NT2/D1 (cell line): ENCODE data around the gene FAAH.
"Not testable (repeated sequence)": the region's sequence is repeated elsewhere in the genome, so short reads cannot be mapped to it uniquely, and the experiment has no call there.

Experiments
- DNase-seq: peaks from one replicate; pipeline ENCODE4 v3.0.0-alpha.2; 2011; ENCODE audit warnings: low read depth, low spot score
- H3K27me3 ChIP-seq: 2 replicates; pipeline ENCODE4 v1.6.0; 2011; ENCODE audit warnings: mild to moderate bottlenecking; ENCODE audit not compliant: insufficient read length, insufficient read depth
- H3K36me3 ChIP-seq: 2 replicates; pipeline ENCODE4 v1.6.1; 2011; ENCODE audit warnings: mild to moderate bottlenecking, low read length, mixed read lengths; ENCODE audit not compliant: insufficient read depth, insufficient read length
- H3K4me1 ChIP-seq: 2 replicates; pipeline ENCODE4 v1.5.1; 2011; ENCODE audit not compliant: insufficient read depth, insufficient read length
- H3K4me3 ChIP-seq: 2 replicates; pipeline ENCODE4 v1.5.1; 2011; ENCODE audit warnings: low read depth; ENCODE audit not compliant: insufficient read length
- H3K9ac ChIP-seq: 2 replicates; pipeline ENCODE4 v1.6.0; 2011; ENCODE audit warnings: low read depth; ENCODE audit not compliant: insufficient read length
- H3K9me3 ChIP-seq: 2 replicates; pipeline ENCODE4 v1.5.1; 2011; ENCODE audit warnings: mild to moderate bottlenecking, low read length; ENCODE audit not compliant: insufficient read depth
- SUZ12 ChIP-seq: IDR thresholded peaks from 2 replicates; pipeline ENCODE4 v1.6.1; 2011; ENCODE audit not compliant: insufficient read length, insufficient read depth; ENCODE audit errors: extremely low read depth
- YY1 ChIP-seq: IDR thresholded peaks from 2 replicates; pipeline ENCODE4 v1.6.1; 2011; ENCODE audit not compliant: insufficient read length, insufficient read depth
- ZNF274 ChIP-seq: IDR thresholded peaks from 2 replicates; pipeline ENCODE4 v1.6.1; 2011; ENCODE audit warnings: mild to moderate bottlenecking, low read depth, low read length

Gene FAAH

GRCh38 chr1:46394108-46394871 lies at the start of gene FAAH:
FAAH (plus strand) TSS chr1:46394317; CDS start chr1:46394349, 32 bp downstream.
- TF ChIP-seq YY1 (no peak), ZNF274 (no peak), SUZ12 (no peak)
- peak within 1 kb of the TSS; percentile 90 for H3K9ac ChIP-seq
- peak within 1 kb of the TSS; percentile 75 for H3K4me3 ChIP-seq
- H3K4me1 ChIP-seq = peaks cover 10% of the 10 kb centered on the region
- no peaks in the 10 kb centered on the region for H3K36me3 ChIP-seq
- H3K9me3 ChIP-seq = peaks cover 33% of the 10 kb centered on the region
- peaks cover 37% of the 10 kb centered on the region for H3K27me3 ChIP-seq
- DNase-seq = peak; percentile 57

GRCh38 chr1:46344481-46344880 lies 49.6 kb upstream of the FAAH start:
- Histone ChIP-seq H3K4me1 (peaks cover 18% of the 10 kb centered on the region), H3K4me3 (no peak overlapping the region), H3K36me3 (peaks cover 74% of the 10 kb centered on the region), H3K27me3 (no peaks in the 10 kb centered on the region), H3K9ac (no peak overlapping the region), H3K9me3 (no peaks in the 10 kb centered on the region)
- DNase-seq = no peak
- TF ChIP-seq SUZ12 (no peak), ZNF274 (no peak), YY1 (no peak)

- Histone ChIP-seq H3K9me3 (no peaks in the 10 kb centered on the region), H3K4me1 (peaks cover 18% of the 10 kb centered on the region), H3K4me3 (no peak overlapping the region), H3K27me3 (no peaks in the 10 kb centered on the region), H3K36me3 (peaks cover 82% of the 10 kb centered on the region), H3K9ac (no peak overlapping the region)
- TF ChIP-seq YY1 (no peak), SUZ12 (no peak), ZNF274 (no peak)
- DNase-seq = no peak
Observed at GRCh38 chr1:46345281-46345680, 48.8 kb upstream of the FAAH start.

- H3K4me1 ChIP-seq = no peaks in the 10 kb centered on the region
- no peak for DNase-seq
- H3K9me3 ChIP-seq = no peaks in the 10 kb centered on the region
- TF ChIP-seq ZNF274 (no peak), SUZ12 (no peak), YY1 (no peak)
- H3K27me3 ChIP-seq = no peaks in the 10 kb centered on the region
- H3K36me3 ChIP-seq = peaks cover 92% of the 10 kb centered on the region
- no peak overlapping the region for H3K9ac ChIP-seq
- H3K4me3 ChIP-seq = no peak overlapping the region
Observed at GRCh38 chr1:46352363-46352762, 41.8 kb upstream of the FAAH start.

GRCh38 chr1:46355920-46356319 lies 38.2 kb upstream of the FAAH start:
- H3K36me3 ChIP-seq = peaks cover 78% of the 10 kb centered on the region
- DNase-seq, H3K9ac ChIP-seq: not testable (repeated sequence)

GRCh38 chr1:46362158-46362557 lies 32.0 kb upstream of the FAAH start:
- peaks cover 73% of the 10 kb centered on the region for H3K36me3 ChIP-seq
- no peak for DNase-seq

More at GRCh38 chr1:46355920-46356319, 38.2 kb upstream of the FAAH start:
- H3K9me3 ChIP-seq, H3K4me1 ChIP-seq, H3K4me3 ChIP-seq, H3K27me3 ChIP-seq: not testable (repeated sequence)

GRCh38 chr1:46363121-46363520 lies 31.0 kb upstream of the FAAH start:
- peaks cover 70% of the 10 kb centered on the region for H3K36me3 ChIP-seq
- no peak overlapping the region for H3K4me3 ChIP-seq
- no peak for DNase-seq
- TF ChIP-seq YY1 = no peak
- TF ChIP-seq ZNF274 = no peak
- H3K9me3 ChIP-seq = no peaks in the 10 kb centered on the region
- H3K4me1 ChIP-seq = peaks cover 4% of the 10 kb centered on the region
- no peak overlapping the region for H3K9ac ChIP-seq
- no peaks in the 10 kb centered on the region for H3K27me3 ChIP-seq

More at GRCh38 chr1:46362158-46362557, 32.0 kb upstream of the FAAH start:
- H3K27me3 ChIP-seq = no peaks in the 10 kb centered on the region
- no peak overlapping the region for H3K4me3 ChIP-seq
- no peak for TF ChIP-seq ZNF274
- peaks cover 4% of the 10 kb centered on the region for H3K4me1 ChIP-seq
- no peaks in the 10 kb centered on the region for H3K9me3 ChIP-seq
- H3K9ac ChIP-seq = no peak overlapping the region
